T47D (cell line): ENCODE results near the gene ECT2.
A peak's percentile ranks its signal among the peaks of the same experiment; 100 is the strongest.

Experiments
- DNase-seq, 2 experiments: peaks; one replicate each; pipeline versions ENCODE4 v3.0.0 to v3.0.0-alpha.2; 2011 to 2012; ENCODE audit warnings: low read depth in 1 of 2, low spot score in 1 of 2
- JUND ChIP-seq: IDR thresholded peaks from 2 replicates; pipeline ENCODE4 v1.6.1; 2012; ENCODE audit warnings: low read depth
- in situ Hi-C: cut with HindIII; loops from 2 replicates; pipeline ENCODE4 v1.10.0; 2016; ENCODE audit warnings: low sequenced_read_pairs, low pct_unique_long_range_greater_than_20kb

The ECT2 gene

GRCh38 chr3:172832983-172833382, 82.5 kb downstream of the ECT2 start:
- DNase-seq, result no peak
- in situ Hi-C loops, result no loop called here
- TF ChIP-seq JUND, result no peak

GRCh38 chr3:172836390-172836997, 86.0 kb downstream of the ECT2 start:
- in situ Hi-C loops, result no loop called here
- DNase-seq, result peak in 1 of 2 experiments; percentile 67
- no peak for TF ChIP-seq JUND

- DNase-seq, result no peak
- no peak for TF ChIP-seq JUND
- in situ Hi-C loops, result no loop called here
Observed at GRCh38 chr3:172839679-172840078, 89.2 kb downstream of the ECT2 start.

- no peak for TF ChIP-seq JUND
- in situ Hi-C loops, result no loop called here
- DNase-seq, result no peak
Observed at GRCh38 chr3:172840463-172840862, 89.9 kb downstream of the ECT2 start.

- in situ Hi-C loops, result no loop called here
- TF ChIP-seq JUND, result no peak
- no peak for DNase-seq
Observed at GRCh38 chr3:172840913-172841312, 90.4 kb downstream of the ECT2 start.

- DNase-seq, result no peak
- TF ChIP-seq JUND, result no peak
- in situ Hi-C loops, result no loop called here
Observed at GRCh38 chr3:172844428-172844827, 93.9 kb downstream of the ECT2 start.

GRCh38 chr3:172846103-172846561, 95.6 kb downstream of the ECT2 start:
- DNase-seq, result no peak
- in situ Hi-C loops, result no loop called here
- no peak for TF ChIP-seq JUND

- no peak for TF ChIP-seq JUND
- in situ Hi-C loops, result no loop called here
- DNase-seq, result no peak
Observed at GRCh38 chr3:172846706-172847105, 96.2 kb downstream of the ECT2 start.

GRCh38 chr3:172847292-172847691, 96.8 kb downstream of the ECT2 start:
- no peak for DNase-seq
- in situ Hi-C loops, result no loop called here
- no peak for TF ChIP-seq JUND

- in situ Hi-C loops, result no loop called here
- no peak for DNase-seq
- TF ChIP-seq JUND, result no peak
Observed at GRCh38 chr3:172848910-172849309, 98.4 kb downstream of the ECT2 start.

- in situ Hi-C loops, result no loop called here
- no peak for DNase-seq
Observed at GRCh38 chr3:172853005-172853404, 102.5 kb downstream of the ECT2 start.

GRCh38 chr3:172853921-172854666, 103.6 kb downstream of the ECT2 start:
- no peak for DNase-seq
- in situ Hi-C loops, result no loop called here
- no peak for TF ChIP-seq JUND

More at GRCh38 chr3:172853005-172853404, 102.5 kb downstream of the ECT2 start:
- TF ChIP-seq JUND, result no peak

- DNase-seq, result no peak
- in situ Hi-C loops, result no loop called here
- no peak for TF ChIP-seq JUND
Observed at GRCh38 chr3:172855037-172855436, 104.5 kb downstream of the ECT2 start.
